HG02798 (cell line): ENCODE results near the gene AUTS2.

Experiments
- ATAC-seq: cut with Tn5 transposase; IDR thresholded peaks from one replicate; pipeline ENCODE4 v1.9.1; 2021; ENCODE audit warnings: mild to moderate bottlenecking; ENCODE audit not compliant: unreplicated experiment, poor library complexity

AUTS2 gene

DNA sequence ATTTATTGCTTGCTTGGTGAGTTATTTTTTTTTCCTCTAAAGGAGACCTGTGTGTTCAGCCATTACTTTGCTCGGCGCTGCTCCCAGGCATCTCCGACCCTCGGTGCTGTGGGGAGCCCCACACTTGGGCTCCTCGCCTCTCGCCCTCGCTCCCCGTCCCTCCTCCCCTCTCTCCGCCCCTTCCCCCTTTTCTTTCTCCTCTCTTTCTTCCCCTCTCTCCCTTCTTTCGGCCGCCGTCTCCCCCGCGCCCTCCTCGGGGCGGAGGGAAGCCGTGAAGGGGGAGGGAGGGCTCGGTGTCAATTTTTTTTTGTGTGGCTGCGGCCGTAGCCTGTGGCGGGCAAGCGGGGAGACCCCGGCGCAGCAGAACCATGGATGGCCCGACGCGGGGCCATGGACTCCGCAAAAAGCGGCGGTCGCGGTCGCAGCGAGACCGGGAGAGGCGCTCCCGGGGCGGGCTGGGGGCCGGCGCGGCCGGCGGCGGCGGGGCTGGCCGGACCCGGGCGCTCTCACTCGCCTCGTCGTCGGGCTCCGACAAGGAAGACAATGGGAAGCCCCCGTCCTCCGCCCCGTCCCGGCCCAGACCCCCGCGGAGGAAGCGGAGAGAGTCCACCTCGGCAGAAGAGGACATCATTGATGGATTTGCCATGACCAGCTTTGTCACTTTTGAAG is 1.1 kb downstream of the AUTS2 start:
- ATAC-seq = no peak

DNA sequence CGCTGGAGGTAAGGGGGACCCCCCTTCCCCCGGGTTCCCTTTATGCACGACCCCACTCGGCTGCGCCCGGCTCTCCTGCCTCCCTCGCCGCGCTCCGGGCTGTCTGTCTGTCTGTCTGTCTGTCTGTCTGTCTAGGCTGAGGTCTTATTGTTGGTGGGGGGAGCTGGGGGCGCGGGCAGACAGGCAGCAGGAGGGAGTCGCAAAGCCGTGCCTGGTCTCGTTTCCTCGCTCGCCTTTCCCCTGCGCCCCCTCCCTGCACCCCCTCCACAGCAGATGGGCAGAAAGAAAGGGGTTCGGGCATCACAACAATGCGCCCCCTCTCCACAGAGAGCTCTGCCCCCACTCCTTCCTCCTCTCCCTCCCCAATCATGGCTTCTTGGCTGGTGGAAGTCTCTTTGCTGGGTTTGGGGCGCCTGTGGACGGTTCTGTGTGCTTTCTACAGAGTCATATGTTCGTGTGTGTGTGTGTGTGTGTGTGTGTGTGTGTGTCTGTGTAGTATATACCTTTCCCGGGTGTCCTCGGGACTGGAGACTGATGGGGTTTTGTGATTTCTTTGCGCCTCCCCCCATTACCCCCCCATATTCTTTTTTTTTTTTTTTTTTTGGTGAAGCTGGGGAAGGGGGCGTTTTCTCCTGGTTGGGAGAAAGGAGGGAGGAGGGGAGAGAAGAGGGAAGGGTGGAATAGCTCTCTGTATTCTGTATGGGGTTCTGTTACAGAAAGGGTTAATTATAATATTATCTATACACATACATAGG is 1.9 kb downstream of the AUTS2 start:
- ATAC-seq = no peak

DNA sequence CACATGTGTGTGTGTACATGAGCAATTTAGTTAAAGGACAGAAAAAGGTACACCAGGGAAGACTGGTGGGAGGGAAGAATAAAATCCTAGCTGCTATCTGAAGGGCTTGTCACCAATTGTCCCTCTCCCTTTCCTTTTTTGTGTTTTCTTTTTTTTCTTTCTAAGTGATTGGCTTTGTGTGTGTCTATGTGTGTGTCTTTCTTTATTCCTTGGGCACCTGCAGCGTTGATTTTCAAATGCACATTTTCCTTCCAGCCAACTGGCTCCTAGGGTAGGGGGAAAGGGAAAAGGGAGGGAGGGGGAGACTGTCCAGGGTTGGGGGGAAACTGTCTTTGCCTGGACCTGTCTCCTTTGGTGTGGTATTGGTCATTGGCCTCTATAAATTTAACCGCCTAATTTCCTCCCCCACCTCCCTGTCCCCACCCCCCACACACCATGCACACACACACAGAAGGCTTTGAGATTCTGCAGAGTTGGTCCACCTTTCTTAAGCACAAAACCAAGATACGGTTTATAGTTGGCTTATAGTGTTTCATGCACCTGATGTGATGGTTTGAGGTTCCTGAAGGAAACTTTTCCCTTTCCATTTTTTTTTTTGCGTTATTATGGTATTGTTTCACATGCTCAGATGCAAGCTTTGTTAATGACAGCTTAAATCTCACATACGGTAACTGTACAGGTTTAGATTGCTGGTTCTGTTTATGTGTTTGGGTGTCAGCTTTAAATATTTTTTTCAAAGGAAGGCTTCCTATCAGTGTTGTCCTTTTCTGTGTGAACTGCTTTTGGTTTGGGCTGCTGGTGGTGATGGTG is 2.6 kb downstream of the AUTS2 start:
- ATAC-seq = no peak

- ATAC-seq = no peak
Measured at GRCh38 chr7:69602522-69602921, 4.2 kb downstream of the AUTS2 start.

GRCh38 chr7:69603351-69603750 is 5.1 kb downstream of the AUTS2 start:
- no peak for ATAC-seq

- ATAC-seq = peak; percentile 75
Measured at GRCh38 chr7:69603937-69604494, 5.7 kb downstream of the AUTS2 start.

DNA sequence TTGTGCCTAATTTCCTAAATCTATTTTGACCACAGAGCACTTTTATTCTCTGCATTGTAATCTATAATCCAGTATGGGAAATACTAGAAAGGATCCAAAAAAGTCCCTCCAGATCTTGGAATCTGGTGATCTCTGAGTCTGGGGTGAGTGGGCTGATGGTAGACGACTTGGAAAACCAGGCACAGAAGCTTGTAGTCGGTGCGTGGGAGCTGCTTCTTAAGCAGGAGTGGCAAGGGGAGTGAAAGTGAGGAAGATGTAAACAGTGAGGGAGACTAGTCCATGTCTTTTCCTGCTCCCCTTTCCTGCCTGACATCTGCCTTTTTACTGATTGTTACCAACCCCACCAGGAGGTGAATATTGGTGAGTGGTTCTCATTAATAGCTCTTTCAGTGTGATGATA is 6.8 kb downstream of the AUTS2 start:
- no peak for ATAC-seq

DNA sequence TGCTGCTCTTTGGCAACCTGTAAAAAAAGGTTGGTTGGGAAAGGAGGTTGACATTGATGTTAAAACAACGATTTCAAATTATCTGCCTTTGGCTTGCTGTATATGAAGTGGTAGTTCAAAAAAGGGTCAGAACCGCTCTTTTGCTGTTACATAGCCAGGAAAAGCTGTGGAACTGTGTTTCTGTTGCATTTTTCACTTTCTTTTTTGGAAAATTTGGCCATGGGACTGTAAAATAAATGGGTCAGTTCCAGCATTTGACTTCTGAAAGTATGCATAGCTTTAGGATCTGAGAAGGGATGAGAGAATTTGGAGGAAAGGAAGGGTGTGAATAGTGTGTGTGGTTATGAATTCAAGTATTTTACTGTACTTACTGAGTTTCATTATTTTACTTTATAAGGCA is 7.3 kb downstream of the AUTS2 start:
- no peak for ATAC-seq

DNA sequence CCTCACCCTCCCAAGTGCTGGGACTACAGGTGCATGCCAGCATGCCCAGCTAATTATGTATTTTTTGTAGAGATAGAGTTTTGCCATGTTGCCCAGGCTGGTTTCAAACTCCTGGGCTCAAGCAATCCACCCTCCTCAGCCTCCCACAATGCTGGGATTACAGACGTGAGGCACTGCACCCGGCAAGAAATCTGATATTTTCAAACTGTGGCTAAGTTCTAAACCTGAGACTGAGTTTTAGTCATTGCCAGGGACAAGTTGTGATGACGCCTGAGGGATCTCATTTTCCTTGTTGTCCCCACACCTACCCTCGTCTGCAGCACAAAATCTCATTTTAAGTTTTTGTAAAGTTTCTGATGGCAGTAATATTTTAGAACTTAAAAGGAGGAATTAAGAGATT is 9.8 kb downstream of the AUTS2 start:
- ATAC-seq = no peak

DNA sequence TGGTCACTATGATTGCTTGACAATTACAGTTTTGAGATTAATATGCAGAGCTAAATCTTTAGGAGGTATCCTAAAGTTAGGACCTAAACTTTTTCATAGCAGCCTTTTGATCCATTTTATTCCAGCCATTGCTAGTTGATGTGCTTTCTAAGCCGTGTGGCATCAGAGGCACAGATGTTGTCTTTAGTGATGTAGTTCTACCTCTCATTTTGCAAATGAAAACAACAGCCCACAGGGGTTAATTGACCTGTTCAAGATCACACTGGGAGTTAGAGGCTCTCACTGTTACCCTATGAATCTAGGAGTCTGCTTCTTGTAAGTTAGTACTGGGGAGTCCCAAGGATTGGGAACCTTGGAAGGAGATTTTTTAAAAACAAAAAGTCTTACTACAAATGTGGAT is 10.6 kb downstream of the AUTS2 start:
- no peak for ATAC-seq

DNA sequence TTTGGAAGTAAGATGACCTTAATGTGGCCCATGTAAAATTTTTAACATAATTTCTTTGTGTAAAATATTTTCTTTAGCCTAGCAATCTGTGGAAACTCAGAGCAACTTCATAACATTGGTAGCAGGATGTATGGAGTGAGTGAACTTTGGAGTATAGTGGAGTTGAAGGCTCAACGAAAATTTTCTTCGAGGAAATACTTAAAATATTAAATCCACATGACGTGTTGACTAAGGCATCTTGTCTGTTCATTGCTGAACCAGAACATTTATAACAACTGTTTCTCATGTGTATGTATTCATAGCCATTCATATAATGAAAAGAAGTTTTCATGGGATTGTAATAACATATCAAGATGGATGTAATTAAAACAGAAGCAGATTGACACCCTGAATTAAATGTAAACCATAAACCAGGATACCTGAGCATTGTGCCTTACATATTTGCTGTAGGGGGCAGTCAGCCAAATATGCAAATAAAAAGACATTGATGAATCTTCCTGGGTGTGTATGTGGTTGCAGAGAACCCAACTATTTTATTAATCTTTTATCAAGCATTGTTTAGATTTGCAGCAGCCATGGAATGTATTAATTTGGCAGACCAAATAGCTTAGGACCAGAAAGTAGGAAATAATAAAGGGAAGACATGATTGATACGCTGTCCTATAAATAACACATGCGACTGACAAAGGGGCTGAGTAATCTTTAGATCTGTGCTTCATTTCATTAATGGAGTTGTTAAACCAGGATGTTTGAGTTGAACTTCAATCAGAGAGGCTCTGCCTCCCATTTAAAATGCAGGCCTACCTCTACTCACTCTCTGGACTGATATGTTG is 11.5 kb downstream of the AUTS2 start:
- ATAC-seq = no peak

GRCh38 chr7:69610374-69611084 is 12.3 kb downstream of the AUTS2 start:
- no peak for ATAC-seq

DNA sequence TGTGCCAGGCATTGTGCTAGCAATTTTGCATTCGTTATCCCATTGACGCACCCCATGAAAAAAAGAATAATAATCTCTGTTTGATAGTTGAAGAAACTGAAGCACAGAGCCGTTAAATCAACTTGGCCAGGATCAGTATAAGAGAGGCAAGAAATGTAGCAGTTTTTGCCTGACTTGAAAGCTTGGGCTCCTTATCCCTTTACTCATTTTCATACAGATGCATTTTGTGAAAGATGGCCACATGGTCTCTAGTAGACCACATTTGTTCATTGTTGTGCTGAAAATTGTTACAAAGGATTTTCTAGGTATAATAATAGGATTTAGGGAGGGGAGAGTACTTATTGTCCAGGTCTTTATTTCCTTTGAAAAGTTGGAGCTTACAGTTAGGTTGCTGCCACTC is 14.7 kb downstream of the AUTS2 start:
- ATAC-seq = no peak

DNA sequence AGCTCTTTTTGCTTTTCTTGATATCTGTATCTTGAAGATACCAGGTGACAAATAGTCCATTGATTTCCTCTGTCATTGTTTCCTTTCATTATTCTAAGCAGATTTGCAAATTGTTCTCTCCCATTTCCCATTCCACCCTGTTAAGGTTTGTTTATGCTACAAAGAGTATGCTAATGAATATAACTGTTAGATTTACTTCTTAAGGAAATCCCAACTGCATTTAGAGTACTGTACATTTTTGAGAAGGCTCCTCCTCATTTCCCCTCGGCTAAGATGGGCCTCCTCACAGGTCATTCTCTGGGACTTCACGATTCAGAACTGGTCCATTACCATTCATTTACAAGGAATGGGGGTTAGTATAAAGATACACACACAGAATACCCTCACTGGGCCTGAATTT is 15.6 kb downstream of the AUTS2 start:
- ATAC-seq = no peak

DNA sequence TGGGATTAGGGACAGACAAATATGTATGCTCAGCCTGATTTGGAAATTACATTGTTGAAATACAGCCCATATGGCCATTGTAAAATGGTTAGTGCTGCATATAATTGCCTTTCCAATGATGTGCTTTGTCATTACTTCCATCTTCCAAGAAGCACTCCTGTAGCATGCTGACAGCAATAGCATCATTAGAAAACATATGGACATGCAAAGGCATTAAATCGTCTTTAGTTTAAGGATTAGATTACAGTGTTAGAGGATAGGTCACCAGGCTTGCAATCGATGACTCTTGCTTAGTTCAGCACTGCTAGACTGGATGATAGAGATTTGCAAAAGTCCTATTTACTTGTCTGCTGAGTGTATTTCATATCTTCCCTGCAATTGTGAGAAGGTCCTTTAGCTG is 17.4 kb downstream of the AUTS2 start:
- ATAC-seq = no peak

DNA sequence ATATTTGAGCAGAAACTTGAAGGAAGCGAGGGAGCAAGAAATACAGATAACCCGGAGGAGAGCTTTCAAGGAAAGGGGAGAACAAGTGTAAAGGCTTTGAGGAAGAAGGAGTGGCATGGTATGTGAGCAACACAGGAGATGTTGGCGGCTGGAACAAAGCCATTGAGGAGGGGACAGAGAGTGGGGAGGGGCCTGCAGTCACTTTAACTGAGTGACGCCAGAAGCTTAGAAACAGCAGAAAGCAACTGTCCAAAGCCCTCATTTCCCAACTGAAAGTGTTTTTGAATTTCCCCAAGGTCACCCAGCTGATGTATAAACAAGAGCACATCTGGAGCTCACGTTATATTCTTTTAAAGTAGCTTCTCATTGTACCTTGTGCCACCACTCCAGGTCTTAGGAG is 19.1 kb downstream of the AUTS2 start:
- ATAC-seq = no peak

- ATAC-seq = no peak
Measured at GRCh38 chr7:69619054-69619453, 20.8 kb downstream of the AUTS2 start.

DNA sequence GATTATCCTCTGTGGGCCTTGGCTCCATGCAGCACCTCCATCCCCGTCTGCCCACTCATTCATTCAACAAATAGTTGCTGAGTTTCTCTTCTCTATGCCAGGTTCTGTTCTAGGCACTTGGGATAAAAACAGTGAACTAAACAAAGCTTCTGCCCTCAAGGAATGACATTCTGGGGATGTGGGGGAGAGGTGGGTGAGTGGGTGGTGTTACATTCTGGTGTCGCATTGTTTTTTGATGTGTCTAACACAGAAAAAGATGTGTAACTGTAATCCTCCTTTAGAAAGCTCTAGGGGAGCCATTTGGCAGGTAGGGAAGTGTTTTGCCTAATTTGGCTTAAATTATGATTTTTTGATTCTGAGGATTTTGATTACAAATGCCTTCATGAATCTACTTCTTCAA is 21.4 kb downstream of the AUTS2 start:
- no peak for ATAC-seq

DNA sequence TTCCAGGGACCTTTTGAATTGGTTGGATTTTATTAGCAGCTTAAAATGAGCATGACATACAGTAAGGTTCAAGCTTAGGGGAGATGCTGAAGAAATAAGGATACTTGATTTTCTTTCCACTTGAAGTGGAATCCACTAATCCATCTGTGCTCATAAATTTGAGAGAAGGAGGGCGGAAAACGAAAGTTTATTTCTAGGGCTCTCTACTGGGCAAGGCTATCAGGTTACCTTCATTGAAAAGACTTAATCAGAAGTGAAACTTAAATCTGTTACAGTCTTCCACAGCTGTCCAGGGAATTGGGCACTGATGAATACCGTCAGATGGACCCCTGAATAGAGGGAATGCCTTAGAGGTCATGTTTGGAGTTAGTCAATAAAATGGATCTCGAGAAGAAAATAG is 21.8 kb downstream of the AUTS2 start:
- ATAC-seq = no peak

GRCh38 chr7:69620650-69621049 is 22.4 kb downstream of the AUTS2 start:
- ATAC-seq = no peak
